Chondrocyte (in vitro differentiated cells): ENCODE results near the gene KIAA1549. TPM values are rescaled to one million over a fixed set of nuclear protein-coding genes. Genes with fewer than 3 reads are reported as not detected.

Experiments used
- DNase-seq: peaks from one replicate; pipeline ENCODE4 v3.0.0; 2021; ENCODE audit warnings: mixed read lengths, low spot score
- H3K27ac Mint-ChIP-seq: one replicate; pipeline ENCODE4 v1.8.0; 2021; ENCODE audit warnings: mild to moderate bottlenecking, moderate library complexity, mixed read lengths; ENCODE audit not compliant: unreplicated experiment
- H3K27me3 Mint-ChIP-seq: 2 replicates; pipeline ENCODE4 v1.8.0; 2021; ENCODE audit warnings: low read depth, mixed read lengths
- H3K36me3 Mint-ChIP-seq: 2 replicates; pipeline ENCODE4 v1.8.0; 2021; ENCODE audit warnings: low read depth, mixed read lengths
- H3K4me1 Mint-ChIP-seq: 2 replicates; pipeline ENCODE4 v1.8.0; 2021; ENCODE audit warnings: low read depth, mild to moderate bottlenecking, mixed read lengths
- H3K4me3 Mint-ChIP-seq: one replicate; pipeline ENCODE4 v1.8.0; 2021; ENCODE audit warnings: mild to moderate bottlenecking, moderate library complexity, mixed read lengths; ENCODE audit not compliant: unreplicated experiment
- H3K9me3 Mint-ChIP-seq: 2 replicates; pipeline ENCODE4 v1.8.0; 2021; ENCODE audit warnings: low read depth, mixed read lengths
- total RNA-seq: library from RNA; stranded (reverse); gene quantifications from 3 replicates; pipeline ENCODE4 v1.2.1, GENCODE V29; 2021
- TF ChIP-seq, protein P1 (sequence below): fragments of 200-600 bp; sonication (generic); IDR thresholded peaks from 2 replicates; pipeline ENCODE4 v1.5.0; 2021; ENCODE audit warnings: antibody characterized with exemption, mild to moderate bottlenecking, moderate library complexity

Gene KIAA1549
- total RNA-seq, 1 donor from 2014 or later: 9.2 TPM

DNA sequence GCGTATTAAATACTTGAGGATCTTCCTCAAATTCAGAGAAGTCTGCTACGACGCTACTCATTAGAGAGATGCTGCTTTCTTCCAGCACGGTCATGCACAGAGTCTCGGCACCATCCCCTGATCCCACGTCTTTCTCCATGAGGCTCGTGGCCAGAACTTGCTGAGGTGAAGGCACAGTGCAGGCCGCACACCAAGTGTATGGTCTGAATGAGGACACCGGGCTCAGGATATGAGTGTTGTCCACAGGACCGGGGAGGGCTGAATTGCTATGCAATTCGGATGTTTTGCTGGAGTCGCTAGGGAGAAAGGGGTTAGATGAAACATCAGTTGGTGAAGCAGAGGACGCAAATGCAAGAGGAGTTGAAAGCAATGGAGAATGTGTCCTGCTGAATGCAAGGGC lies 63.0 kb downstream of the KIAA1549 start:
- DNase-seq: no peak
- H3K4me3 Mint-ChIP-seq: no peak overlapping the region
- H3K36me3 Mint-ChIP-seq: peaks cover 19% of the 10 kb centered on the region
- no peaks in the 10 kb centered on the region for H3K9me3 Mint-ChIP-seq
- no peak overlapping the region for H3K27ac Mint-ChIP-seq
- no peaks in the 10 kb centered on the region for H3K4me1 Mint-ChIP-seq
- H3K27me3 Mint-ChIP-seq: no peaks in the 10 kb centered on the region
- TF ChIP-seq, protein P1, sequence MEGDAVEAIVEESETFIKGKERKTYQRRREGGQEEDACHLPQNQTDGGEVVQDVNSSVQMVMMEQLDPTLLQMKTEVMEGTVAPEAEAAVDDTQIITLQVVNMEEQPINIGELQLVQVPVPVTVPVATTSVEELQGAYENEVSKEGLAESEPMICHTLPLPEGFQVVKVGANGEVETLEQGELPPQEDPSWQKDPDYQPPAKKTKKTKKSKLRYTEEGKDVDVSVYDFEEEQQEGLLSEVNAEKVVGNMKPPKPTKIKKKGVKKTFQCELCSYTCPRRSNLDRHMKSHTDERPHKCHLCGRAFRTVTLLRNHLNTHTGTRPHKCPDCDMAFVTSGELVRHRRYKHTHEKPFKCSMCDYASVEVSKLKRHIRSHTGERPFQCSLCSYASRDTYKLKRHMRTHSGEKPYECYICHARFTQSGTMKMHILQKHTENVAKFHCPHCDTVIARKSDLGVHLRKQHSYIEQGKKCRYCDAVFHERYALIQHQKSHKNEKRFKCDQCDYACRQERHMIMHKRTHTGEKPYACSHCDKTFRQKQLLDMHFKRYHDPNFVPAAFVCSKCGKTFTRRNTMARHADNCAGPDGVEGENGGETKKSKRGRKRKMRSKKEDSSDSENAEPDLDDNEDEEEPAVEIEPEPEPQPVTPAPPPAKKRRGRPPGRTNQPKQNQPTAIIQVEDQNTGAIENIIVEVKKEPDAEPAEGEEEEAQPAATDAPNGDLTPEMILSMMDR: no peak

DNA sequence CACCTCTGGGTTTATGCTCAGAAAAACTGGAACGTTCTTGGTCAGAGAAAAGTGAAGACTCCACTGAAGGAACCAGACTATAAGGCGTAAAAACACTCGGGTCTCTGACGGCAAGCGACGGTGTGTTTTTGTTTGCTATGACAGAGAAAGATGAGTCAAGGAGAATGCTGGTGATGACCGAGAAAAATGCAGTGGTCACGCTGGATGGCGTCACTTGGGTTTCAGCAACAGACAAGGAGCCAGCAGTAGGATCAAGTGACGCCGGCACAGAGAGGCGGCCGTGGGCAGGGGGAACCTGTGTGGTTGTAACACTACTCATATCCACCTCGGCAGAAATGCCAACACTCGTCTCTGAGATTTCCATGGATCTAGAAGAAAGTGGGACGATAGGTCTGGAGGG lies 63.4 kb downstream of the KIAA1549 start:
- no peak overlapping the region for H3K27ac Mint-ChIP-seq

DNA sequence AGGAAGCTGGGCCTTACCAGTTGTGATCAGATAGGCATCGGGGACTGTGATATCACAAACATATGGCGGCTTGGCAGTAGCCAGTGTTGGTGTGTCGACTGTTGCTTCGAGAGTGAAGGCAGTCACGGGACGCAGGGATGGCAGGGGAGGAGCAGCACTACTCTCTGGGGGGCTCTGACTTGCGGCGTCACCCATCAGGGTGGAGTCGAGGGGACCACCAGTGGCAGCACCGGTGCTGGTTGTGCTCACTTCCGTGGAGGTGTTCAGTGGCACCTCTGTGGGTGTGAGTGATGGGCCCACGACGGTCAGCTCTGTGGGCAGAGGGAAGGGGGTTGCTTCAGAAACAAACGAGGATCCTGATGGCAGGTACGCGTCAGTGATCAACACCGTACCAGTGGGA lies 64.5 kb downstream of the KIAA1549 start:
- H3K27ac Mint-ChIP-seq: no peak overlapping the region
- H3K4me1 Mint-ChIP-seq: no peaks in the 10 kb centered on the region
- DNase-seq: no peak
- no peaks in the 10 kb centered on the region for H3K27me3 Mint-ChIP-seq
- TF ChIP-seq, protein P1: no peak
- H3K36me3 Mint-ChIP-seq: peaks cover 19% of the 10 kb centered on the region
- no peak overlapping the region for H3K4me3 Mint-ChIP-seq
- H3K9me3 Mint-ChIP-seq: no peaks in the 10 kb centered on the region

More for the DNA sequence above, 63.4 kb downstream of the KIAA1549 start:
- no peaks in the 10 kb centered on the region for H3K4me1 Mint-ChIP-seq
- H3K36me3 Mint-ChIP-seq: peaks cover 19% of the 10 kb centered on the region
- no peaks in the 10 kb centered on the region for H3K9me3 Mint-ChIP-seq
- H3K27me3 Mint-ChIP-seq: no peaks in the 10 kb centered on the region
- TF ChIP-seq, protein P1: no peak
- no peak overlapping the region for H3K4me3 Mint-ChIP-seq
- no peak for DNase-seq

DNA sequence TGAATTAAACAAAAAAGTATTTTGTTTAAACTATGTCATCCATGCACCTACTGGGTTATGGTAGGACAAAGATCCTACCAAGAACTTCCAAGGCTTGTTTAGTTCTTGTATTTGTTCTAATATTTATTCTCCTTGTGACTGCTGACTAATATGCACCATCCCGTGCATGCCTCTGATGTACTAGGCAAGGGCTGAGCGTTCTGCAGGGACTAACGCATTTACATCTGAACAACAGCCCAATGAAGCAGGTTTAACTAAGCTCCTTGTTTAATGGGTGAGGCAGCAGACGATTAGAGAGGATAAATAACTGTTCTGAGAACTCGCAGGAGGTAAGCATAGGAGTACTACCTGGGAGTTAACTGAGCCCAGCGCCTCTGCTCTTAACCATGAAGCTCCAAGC lies 64.9 kb downstream of the KIAA1549 start:
- Mint-ChIP-seq H3K9me3 (no peaks in the 10 kb centered on the region), H3K27me3 (no peaks in the 10 kb centered on the region), H3K4me1 (no peaks in the 10 kb centered on the region), H3K36me3 (peaks cover 20% of the 10 kb centered on the region), H3K4me3 (no peak overlapping the region), H3K27ac (no peak overlapping the region)
- TF ChIP-seq, protein P1: no peak
- no peak for DNase-seq

DNA sequence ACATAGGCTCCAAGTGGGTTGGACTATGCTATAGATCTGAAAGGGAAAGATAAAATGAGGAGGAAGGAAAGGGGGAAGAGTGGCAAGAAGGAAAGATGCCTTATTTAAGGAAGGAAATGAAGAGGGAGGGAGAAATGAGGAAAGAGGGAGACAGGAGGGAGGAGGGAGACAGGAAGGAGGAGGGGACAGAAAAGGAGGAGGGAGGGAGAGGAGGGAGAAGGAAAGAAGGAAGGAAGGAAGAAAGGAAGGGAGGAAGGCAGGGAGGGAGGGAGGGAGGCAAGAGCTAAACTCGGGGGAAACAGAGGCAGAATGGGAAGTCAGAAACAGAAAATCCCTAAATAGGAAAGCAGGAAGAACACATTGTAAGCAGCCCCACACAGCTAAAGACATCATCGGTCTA lies 67.4 kb downstream of the KIAA1549 start:
- H3K4me1 Mint-ChIP-seq: no peaks in the 10 kb centered on the region
- H3K27ac Mint-ChIP-seq: no peak overlapping the region
- TF ChIP-seq, protein P1: no peak
- peaks cover 22% of the 10 kb centered on the region for H3K36me3 Mint-ChIP-seq
- H3K4me3 Mint-ChIP-seq: no peak overlapping the region
- no peaks in the 10 kb centered on the region for H3K27me3 Mint-ChIP-seq
- no peak for DNase-seq
- H3K9me3 Mint-ChIP-seq: no peaks in the 10 kb centered on the region
